GM12891 (cell line): ENCODE measurements around the gene MOSMO.

Experiments
- PAX5 ChIP-seq: IDR thresholded peaks from 2 replicates; pipeline ENCODE4 v1.6.1; 2011; ENCODE audit warnings: low read length, moderate library complexity, mild to moderate bottlenecking; ENCODE audit not compliant: insufficient read depth, severe bottlenecking
- POLR2A ChIP-seq: IDR thresholded peaks from 2 replicates; pipeline ENCODE4 v1.6.1; 2011; ENCODE audit warnings: low read depth, low read length, control low read depth
- POLR2AphosphoS5 ChIP-seq: IDR thresholded peaks from 2 replicates; pipeline ENCODE4 v1.6.1; 2011; ENCODE audit warnings: low read depth, low read length, control low read depth
- POU2F2 ChIP-seq: IDR thresholded peaks from 2 replicates; pipeline ENCODE4 v1.6.1; 2011; ENCODE audit warnings: low read depth, mild to moderate bottlenecking, control low read depth, low read length, moderate library complexity
- SPI1 ChIP-seq: IDR thresholded peaks from 2 replicates; pipeline ENCODE4 v1.6.1; 2011; ENCODE audit warnings: low read depth, low read length, control low read depth
- TAF1 ChIP-seq: IDR thresholded peaks from 2 replicates; pipeline ENCODE4 v1.6.1; 2011; ENCODE audit warnings: low read depth, low read length, control low read depth

GRCh38 chr16:22116095-22116700, 108.3 kb downstream of the MOSMO start:
- TF ChIP-seq POLR2A (no peak), POLR2AphosphoS5 (no peak), SPI1 (no peak), TAF1 (no peak), POU2F2 (no peak), PAX5 (no peak)
